Esophagus muscularis mucosa (tissue), 4 donors: ENCODE measurements around the gene JPH2. TPM values are rescaled to one million over a fixed set of nuclear protein-coding genes. Genes with fewer than 3 reads are reported as not detected.

ENCODE experiments used
- DNase-seq: peaks from one replicate; pipeline ENCODE4 v3.0.0-alpha.2; 2017; ENCODE audit errors: extremely low spot score
- H3K27ac ChIP-seq, 4 donors: fragments of 200-600 bp; sonication (generic); replicated peaks in 1 of 4; 1 replicate in 3 of 4; 2 replicates in 1 of 4; pipeline ENCODE4 v1.5.1; 2016 to 2019; ENCODE audit warnings: mild to moderate bottlenecking in 1 of 4
- H3K27me3 ChIP-seq, 4 donors: fragments of 200-600 bp; sonication (generic); one replicate each; pipeline versions ENCODE4 v1.5.1 to v1.6.0; 2016 to 2019
- H3K36me3 ChIP-seq, 4 donors: fragments of 200-600 bp; sonication (generic); one replicate each; pipeline ENCODE4 v1.5.1; 2016 to 2019
- H3K4me1 ChIP-seq, 4 donors: fragments of 200-600 bp; sonication (generic); one replicate each; pipeline ENCODE4 v1.5.1; 2016 to 2019
- H3K4me3 ChIP-seq, 4 donors: fragments of 200-600 bp; sonication (generic); 1 replicate in 2 of 4; 2 replicates in 2 of 4; pipeline ENCODE4 v1.5.1; 2016 to 2019; ENCODE audit warnings: mild to moderate bottlenecking in 4 of 4, moderate library complexity in 1 of 4
- H3K9me3 ChIP-seq, 4 donors: fragments of 200-600 bp; sonication (generic); 1 replicate in 3 of 4; 2 replicates in 1 of 4; pipeline ENCODE4 v1.5.1; 2016 to 2019
- EP300 ChIP-seq: sonication (generic); formaldehyde crosslinking; IDR thresholded peaks from one replicate; pipeline ENCODE4 v1.6.1; 2017; ENCODE audit warnings: antibody characterized with exemption
- POLR2A ChIP-seq: fragments of 450-650 bp; IDR thresholded peaks from one replicate; pipeline ENCODE4 v1.6.1; 2017; ENCODE audit warnings: antibody characterized with exemption, moderate library complexity, mild to moderate bottlenecking, low read depth
- POLR2AphosphoS5 ChIP-seq, 2 donors: sonication (generic); formaldehyde crosslinking; IDR thresholded peaks; one replicate each; pipeline ENCODE4 v1.6.1; 2017; ENCODE audit warnings: antibody characterized with exemption in 2 of 2
- WGBS: methylation state at CpG from one replicate; pipeline ENCODE4 v1.1.5; 2018; 5-methylcytosine and 5-hydroxymethylcytosine counted together
- intact Hi-C: fragments of 100-400 bp; cut with DNase I; formaldehyde crosslinking; loops from one replicate; pipeline ENCODE4 v1.15.1; 2023
- total RNA-seq, 4 donors: library from RNA; depleted of rRNA; stranded (reverse); fragments of >200 nt; gene quantifications; one replicate each; pipeline versions ENCODE4 v1.1.0 to v1.2.1, GENCODE V29; 2016
- TF ChIP-seq, protein P1 (sequence below), 3 experiments: fragments of 200-600 bp in 2 of 3; fragments of 450-650 bp in 1 of 3; sonication (generic) in 2 of 3; IDR thresholded peaks; one replicate each; pipeline ENCODE4 v1.5.1; 2017 to 2019; ENCODE audit warnings: antibody characterized with exemption in 3 of 3, mild to moderate bottlenecking in 2 of 3, moderate library complexity in 1 of 3

Gene JPH2
- total RNA-seq, 4 donors from 2014 or later, result 187 to 441 (median 295) TPM

DNA sequence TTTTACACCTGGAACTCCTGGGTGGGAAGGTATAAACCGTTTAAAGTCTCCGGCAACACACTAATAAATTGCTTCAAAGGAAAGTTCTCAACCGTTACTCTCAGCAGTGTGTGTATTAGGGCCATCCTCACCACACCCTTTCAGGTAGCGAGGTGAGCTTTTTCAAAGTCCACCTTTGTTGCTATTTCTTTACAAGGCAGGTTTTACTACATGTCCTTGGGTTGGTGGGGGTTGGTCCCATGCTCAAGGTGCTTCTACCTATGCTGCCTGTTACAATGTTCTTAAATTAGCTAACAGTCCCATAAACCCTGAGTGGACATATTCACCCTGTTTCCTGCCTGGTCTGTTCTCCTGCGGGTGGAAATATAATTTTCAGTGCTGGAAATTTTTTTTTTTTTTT is 36.7 kb upstream of the JPH2 start:
- DNase-seq, result no peak
- Histone ChIP-seq H3K27ac (no peak overlapping the region), H3K9me3 (no peaks in the 10 kb centered on the region), H3K36me3 (peaks cover 0 to 11% (median 7%) of the 10 kb centered on the region in 4 donors), H3K4me3 (no peak overlapping the region), H3K27me3 (no peaks in the 10 kb centered on the region), H3K4me1 (no peaks in the 10 kb centered on the region)
- WGBS, result 75% methylated on average over 5 of the region's 5 CpGs
- TF ChIP-seq, protein P1, sequence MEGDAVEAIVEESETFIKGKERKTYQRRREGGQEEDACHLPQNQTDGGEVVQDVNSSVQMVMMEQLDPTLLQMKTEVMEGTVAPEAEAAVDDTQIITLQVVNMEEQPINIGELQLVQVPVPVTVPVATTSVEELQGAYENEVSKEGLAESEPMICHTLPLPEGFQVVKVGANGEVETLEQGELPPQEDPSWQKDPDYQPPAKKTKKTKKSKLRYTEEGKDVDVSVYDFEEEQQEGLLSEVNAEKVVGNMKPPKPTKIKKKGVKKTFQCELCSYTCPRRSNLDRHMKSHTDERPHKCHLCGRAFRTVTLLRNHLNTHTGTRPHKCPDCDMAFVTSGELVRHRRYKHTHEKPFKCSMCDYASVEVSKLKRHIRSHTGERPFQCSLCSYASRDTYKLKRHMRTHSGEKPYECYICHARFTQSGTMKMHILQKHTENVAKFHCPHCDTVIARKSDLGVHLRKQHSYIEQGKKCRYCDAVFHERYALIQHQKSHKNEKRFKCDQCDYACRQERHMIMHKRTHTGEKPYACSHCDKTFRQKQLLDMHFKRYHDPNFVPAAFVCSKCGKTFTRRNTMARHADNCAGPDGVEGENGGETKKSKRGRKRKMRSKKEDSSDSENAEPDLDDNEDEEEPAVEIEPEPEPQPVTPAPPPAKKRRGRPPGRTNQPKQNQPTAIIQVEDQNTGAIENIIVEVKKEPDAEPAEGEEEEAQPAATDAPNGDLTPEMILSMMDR (IDR thresholded peaks at IDR 0.05), result no peak
- TF ChIP-seq POLR2AphosphoS5 (IDR thresholded peaks at IDR 0.05) (no peak), POLR2A (no peak), EP300 (no peak)
- intact Hi-C loops, result no loop called here

DNA sequence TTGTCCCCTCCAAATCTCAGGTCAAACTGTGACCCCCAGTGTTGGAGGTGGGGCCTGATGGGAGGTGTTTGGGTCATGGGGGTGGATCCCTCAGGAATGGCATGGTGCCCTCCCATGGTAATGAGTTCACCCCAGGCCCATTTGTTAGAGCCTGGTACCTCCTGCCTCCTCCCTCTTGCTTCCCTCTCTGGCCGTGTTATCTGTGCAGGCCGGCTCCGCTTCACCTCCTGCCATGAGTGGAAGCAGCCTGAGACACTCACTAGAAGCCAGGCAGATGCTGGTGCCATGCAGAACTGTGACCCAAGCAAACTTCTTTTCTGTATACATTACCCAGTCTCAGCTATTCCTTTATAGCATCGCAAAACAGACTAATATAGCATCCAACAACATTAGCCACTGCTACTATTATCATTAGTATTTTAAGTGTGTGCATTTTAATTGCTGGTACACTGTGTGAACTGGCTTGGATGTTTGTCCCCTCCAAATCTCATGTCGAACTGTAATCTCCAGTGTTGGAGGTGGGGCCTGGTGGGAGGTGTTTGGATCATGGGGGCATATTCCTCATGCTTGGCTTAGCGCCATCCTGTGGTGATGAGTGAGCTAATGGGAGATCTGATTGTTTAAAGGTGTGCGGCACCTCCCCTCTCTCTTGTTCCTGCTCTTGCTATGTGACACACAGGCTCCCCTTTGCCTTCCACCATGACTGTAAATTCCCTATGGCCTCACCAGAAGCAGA is 35.8 kb upstream of the JPH2 start:
- 76% methylated on average over 7 of the region's 7 CpGs for WGBS
- H3K27ac ChIP-seq, result no peak overlapping the region
- peaks cover 0 to 9% (median 5%) of the 10 kb centered on the region in 4 donors for H3K4me1 ChIP-seq
- H3K27me3 ChIP-seq, result no peaks in the 10 kb centered on the region
- H3K36me3 ChIP-seq, result peaks cover 0 to 11% (median 7%) of the 10 kb centered on the region in 4 donors
- H3K4me3 ChIP-seq, result no peak overlapping the region
- no peaks in the 10 kb centered on the region for H3K9me3 ChIP-seq
- intact Hi-C loops, result no loop called here
- DNase-seq, result no peak
- TF ChIP-seq EP300 (no peak), POLR2AphosphoS5 (IDR thresholded peaks at IDR 0.05) (no peak), POLR2A (no peak)
- TF ChIP-seq, protein P1 (IDR thresholded peaks at IDR 0.05), result no peak

DNA sequence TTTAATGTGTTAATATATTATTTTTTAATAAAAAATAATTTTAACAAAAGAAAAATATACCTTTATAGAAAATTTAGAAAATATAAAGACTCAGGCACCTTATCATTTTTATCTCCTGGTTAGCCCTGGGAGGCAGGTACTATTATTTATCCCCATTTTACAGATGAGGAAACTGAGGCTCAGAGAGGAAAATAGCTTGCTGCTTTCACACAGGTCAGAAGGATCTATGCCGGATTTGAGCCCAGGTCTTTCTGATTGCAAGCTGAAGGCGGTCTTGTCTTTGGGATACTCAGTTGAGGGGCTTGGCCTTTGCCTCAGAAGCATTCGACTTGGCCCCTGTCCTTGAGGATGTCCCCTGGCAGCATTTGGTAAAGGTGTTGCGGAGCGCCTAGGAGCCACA is 35.0 kb upstream of the JPH2 start:
- no peaks in the 10 kb centered on the region for H3K9me3 ChIP-seq
- peaks cover 0 to 16% (median 13%) of the 10 kb centered on the region in 4 donors for H3K4me1 ChIP-seq
- H3K36me3 ChIP-seq, result peaks cover 0 to 11% (median 7%) of the 10 kb centered on the region in 4 donors
- no peak overlapping the region for H3K27ac ChIP-seq
- intact Hi-C loops, result no loop called here
- H3K4me3 ChIP-seq, result no peak overlapping the region
- H3K27me3 ChIP-seq, result no peaks in the 10 kb centered on the region
- WGBS, result 98% methylated on average over 5 of the region's 5 CpGs
- no peak for DNase-seq
- TF ChIP-seq POLR2AphosphoS5 (IDR thresholded peaks at IDR 0.05), result no peak
- TF ChIP-seq, protein P1 (IDR thresholded peaks at IDR 0.05), result no peak
- no peak for TF ChIP-seq EP300
- TF ChIP-seq POLR2A, result no peak

DNA sequence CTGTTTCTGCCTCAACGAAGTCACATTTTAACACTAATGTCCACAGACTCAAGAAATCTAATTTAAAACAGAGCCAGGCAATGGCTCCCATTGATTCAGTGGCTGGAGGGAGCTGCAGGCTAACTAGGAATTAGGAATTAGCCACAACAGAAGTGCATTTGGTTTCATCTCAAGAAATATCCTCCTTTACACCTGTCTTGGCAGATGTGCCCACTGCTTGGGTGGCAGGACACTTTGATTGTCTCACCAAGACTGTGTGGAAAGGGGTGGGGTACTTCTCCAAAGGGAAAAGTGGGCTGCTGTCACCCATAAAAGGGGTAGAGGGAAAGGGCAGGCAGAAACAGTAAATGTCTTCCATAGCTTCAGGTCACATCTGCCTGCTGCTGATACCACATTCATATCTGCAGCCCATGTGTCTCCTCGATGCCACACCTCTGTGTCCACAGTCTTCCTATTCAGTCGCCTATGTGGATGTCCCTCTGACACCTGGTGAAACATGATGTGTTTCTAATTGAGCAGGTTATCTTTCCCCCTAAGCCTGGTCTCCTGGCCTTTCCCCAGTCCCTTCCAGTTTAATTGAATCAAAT is 34.5 kb upstream of the JPH2 start:
- intact Hi-C loops, result no loop called here
- WGBS, result 83% methylated on average over 3 of the region's 3 CpGs

More for the DNA sequence above, 34.5 kb upstream of the JPH2 start:
- Histone ChIP-seq H3K27ac (no peak overlapping the region), H3K9me3 (no peaks in the 10 kb centered on the region), H3K36me3 (peaks cover 0 to 14% (median 7%) of the 10 kb centered on the region in 4 donors), H3K4me1 (peaks cover 0 to 18% (median 14%) of the 10 kb centered on the region in 4 donors), H3K4me3 (no peak overlapping the region), H3K27me3 (no peaks in the 10 kb centered on the region)
- no peak for DNase-seq
- TF ChIP-seq POLR2A, result no peak
- TF ChIP-seq, protein P1 (IDR thresholded peaks at IDR 0.05), result no peak
- no peak for TF ChIP-seq POLR2AphosphoS5 (IDR thresholded peaks at IDR 0.05)
